ENCODE measurements around the gene CCDC97.

DNA sequence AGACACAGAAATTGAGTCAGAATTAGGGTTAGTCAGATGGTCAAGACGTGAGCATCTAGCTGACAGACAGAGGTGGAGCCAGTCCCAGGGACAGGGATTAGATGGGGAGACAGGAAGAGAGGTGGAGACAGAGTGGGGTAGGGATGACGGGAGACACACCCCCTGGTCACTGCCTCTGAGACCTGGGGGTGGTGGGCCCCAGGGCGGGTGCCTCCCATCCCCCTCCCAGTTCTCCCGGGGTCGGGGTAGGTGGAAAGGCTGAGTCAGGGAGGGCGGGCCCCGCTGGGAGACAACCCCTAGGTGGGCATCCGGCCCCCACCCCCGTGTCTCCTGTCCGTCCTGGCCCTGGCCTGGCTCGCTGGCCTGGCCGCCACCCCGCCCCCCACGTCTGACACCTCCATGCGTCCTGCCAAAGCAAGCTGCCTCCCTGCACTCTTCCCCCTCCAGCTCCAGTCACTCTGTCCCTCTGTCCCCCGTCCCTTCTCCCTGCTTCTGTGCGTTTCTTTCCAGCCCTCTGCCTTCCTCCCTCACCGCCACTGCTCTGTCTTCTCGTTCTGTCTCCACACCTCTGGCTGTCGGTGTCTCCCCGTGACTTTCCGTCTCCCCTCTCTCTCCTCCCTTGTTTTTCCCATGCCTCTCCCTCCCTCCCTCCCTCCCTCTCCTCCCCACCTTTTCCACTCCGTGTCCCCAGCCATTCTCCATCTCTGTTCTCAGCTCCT lies 15.1 kb downstream of the CCDC97 start:
- TF ChIP-seq, protein P1, sequence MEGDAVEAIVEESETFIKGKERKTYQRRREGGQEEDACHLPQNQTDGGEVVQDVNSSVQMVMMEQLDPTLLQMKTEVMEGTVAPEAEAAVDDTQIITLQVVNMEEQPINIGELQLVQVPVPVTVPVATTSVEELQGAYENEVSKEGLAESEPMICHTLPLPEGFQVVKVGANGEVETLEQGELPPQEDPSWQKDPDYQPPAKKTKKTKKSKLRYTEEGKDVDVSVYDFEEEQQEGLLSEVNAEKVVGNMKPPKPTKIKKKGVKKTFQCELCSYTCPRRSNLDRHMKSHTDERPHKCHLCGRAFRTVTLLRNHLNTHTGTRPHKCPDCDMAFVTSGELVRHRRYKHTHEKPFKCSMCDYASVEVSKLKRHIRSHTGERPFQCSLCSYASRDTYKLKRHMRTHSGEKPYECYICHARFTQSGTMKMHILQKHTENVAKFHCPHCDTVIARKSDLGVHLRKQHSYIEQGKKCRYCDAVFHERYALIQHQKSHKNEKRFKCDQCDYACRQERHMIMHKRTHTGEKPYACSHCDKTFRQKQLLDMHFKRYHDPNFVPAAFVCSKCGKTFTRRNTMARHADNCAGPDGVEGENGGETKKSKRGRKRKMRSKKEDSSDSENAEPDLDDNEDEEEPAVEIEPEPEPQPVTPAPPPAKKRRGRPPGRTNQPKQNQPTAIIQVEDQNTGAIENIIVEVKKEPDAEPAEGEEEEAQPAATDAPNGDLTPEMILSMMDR (IDR thresholded peaks at IDR 0.05; ENCODE audit: insufficient read depth, low read length, poor library complexity, severe bottlenecking), result no peak
- TF ChIP-seq EZH2phosphoT487 (conservative IDR thresholded peaks at IDR 0.05; ENCODE audit: low read length), result no peak
